Middle frontal gyrus (tissue), 1 donor: ENCODE data around the gene LRP1-AS.

Experiments used
- DNase-seq: peaks from one replicate; pipeline ENCODE4 v3.0.0-alpha.2; 2015; ENCODE audit warnings: low spot score; ENCODE audit errors: extremely low spot score

LRP1-AS gene

DNA sequence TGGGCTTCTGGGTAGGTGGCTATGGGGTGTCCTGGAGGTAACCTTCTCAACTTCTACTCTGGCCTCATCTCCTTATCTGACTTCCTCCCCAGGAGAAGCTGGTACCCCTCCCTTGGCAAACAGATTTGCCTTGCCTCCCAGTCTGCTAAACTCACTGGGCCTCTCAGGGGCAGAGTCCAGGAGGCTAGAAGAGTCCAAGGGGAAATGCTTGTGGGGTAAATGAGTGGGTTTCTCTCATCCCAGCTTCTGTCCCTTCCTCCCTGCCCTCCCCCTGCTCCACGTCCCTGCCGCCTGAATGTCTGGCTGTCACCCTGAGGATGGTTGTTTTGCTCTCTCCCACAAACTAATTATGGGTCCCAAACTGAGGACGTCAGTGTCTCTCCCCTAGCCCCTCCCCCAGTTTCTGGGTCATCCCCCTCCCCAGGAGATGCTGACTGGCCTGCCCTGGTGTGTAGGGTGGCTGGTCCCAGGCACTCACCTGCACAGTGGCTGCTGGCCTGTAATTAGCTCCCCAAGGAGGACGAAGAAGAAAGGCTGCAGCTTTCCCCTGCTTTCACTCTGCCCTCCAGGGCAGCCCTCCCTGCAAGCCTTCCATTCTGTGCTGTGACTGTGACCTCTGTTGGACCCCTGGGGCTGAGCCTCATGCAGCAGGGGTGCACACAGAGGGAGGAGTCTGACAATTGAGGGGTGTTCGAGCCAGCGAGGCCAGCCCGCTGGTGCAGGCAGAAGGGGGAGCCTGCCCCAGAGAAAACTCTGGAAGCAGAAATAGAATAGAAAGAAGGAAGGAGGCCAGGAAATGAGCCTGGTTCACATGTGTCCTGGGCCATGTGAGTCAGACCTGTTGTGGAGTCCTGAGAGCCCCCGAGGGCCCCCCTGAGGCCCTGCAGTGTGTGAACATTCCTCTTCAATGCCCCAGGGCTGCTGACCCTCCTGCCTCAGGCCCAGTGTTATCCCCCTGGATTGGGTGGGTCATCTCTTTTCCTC, at the start of gene LRP1-AS:
LRP1-AS (minus strand) TSS at position 659 of the 984 bp plus-strand sequence.
- no peak for DNase-seq

DNA sequence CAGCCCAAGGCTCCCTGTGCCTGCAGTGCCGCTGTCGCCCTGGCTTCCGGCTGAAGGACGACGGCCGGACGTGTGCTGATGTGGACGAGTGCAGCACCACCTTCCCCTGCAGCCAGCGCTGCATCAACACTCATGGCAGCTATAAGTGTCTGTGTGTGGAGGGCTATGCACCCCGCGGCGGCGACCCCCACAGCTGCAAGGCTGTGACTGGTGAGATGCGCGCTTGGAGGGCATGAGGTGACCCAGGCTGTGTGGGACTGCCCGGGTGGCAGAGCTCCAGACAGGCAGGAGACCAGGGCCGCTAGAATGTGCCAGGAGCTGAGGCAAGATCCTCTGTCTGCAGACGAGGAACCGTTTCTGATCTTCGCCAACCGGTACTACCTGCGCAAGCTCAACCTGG, 49.5 kb upstream of the LRP1-AS start:
- no peak for DNase-seq

DNA sequence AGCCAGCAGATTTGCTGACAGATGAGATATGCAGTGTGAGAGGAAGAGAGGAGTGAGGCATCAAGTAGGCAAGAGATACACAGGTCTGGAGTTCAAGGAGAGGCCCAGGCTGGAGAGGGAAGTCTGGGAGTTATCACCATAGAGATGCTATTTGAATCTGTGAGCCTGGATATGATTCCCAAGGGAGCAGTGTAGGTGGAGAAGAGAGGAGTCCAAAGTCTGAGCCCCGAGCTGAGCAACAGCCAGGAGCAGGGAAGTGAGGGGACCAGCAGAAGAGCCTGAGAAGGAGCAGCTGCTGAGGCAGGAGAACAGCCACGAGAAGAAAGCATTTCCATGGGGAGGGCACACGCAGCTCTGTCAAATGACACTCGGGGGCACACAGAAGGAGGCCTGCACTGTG, 49.0 kb upstream of the LRP1-AS start:
- DNase-seq, result no peak

DNA sequence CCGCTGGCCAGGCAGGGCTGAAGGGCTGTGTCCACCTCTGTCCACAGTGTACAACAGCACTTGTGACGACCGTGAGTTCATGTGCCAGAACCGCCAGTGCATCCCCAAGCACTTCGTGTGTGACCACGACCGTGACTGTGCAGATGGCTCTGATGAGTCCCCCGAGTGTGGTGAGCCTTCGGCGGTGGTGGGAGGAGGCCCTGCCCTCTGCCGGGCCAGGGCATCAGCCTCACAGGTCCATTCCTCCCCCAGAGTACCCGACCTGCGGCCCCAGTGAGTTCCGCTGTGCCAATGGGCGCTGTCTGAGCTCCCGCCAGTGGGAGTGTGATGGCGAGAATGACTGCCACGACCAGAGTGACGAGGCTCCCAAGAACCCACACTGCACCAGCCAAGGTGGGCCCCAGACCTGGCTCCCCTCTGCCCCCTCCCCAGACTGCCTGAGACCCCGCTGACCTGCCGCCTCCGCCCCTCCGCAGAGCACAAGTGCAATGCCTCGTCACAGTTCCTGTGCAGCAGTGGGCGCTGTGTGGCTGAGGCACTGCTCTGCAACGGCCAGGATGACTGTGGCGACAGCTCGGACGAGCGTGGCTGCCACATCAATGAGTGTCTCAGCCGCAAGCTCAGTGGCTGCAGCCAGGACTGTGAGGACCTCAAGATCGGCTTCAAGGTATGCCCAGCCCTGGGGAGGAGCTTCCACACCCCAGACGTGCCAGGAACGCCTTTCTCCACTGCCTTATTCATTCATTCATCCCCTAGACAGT, 48.4 kb upstream of the LRP1-AS start:
- no peak for DNase-seq

DNA sequence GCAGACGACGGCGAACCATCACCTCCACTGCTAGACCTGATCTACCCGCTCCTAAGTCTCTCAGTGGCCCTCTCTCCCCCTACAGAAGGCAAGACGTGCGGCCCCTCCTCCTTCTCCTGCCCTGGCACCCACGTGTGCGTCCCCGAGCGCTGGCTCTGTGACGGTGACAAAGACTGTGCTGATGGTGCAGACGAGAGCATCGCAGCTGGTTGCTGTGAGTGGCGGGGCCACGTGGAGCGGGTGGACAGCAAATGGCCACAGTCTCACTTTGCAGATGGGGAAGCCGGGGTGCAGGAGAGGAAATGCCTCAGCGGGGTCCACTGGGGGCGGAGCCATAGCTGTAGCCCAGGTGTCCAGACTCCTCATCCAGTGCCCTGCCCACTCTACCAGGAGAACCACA, 47.8 kb upstream of the LRP1-AS start:
- DNase-seq, result no peak

DNA sequence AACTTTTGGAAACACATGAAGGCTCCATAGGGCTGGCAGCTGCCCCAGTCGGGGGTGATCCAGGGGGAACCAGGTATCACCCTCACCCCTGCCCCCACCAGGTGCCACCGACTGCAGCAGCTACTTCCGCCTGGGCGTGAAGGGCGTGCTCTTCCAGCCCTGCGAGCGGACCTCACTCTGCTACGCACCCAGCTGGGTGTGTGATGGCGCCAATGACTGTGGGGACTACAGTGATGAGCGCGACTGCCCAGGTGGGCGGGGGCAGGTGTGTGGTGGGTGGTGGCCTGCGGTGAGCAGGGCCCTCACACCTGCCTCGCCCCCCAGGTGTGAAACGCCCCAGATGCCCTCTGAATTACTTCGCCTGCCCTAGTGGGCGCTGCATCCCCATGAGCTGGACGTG, 46.8 kb upstream of the LRP1-AS start:
- no peak for DNase-seq

DNA sequence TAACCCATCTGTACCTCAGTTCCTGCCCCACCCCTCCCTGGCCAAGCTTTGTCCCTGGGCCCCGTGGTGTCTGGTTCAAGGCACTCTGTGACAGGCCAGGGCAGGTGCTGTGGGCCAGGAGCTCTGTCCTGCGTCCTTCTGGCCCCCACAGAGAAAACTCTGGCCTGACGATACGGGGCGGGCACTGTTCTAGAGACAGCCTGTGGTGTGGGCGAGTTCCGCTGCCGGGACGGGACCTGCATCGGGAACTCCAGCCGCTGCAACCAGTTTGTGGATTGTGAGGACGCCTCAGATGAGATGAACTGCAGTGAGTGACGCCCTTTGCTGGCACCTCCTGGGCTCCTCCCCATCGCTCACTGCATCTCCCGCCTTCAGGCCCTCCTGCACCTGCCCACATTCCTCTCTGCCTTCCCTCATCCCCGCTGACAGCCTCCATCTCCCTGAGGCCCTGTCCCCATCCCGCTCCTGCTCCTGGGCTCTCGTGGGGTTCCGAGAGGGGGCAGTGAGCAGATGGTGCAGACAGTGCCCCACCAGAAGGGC, 46.4 kb upstream of the LRP1-AS start:
- DNase-seq, result no peak

DNA sequence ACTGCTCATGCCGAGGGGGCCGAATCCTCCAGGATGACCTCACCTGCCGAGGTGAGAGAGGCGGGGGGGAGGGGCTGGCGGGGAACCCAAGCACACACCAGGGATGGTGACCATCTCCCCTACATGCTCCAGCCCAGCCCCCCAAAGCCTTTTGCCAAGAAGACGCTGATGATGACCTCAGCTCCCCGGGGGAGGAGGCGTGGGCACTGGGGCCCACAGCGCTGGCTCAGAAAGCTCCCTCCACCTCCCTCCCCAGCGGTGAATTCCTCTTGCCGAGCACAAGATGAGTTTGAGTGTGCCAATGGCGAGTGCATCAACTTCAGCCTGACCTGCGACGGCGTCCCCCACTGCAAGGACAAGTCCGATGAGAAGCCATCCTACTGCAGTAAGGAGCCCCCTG, 45.5 kb upstream of the LRP1-AS start:
- no peak for DNase-seq

DNA sequence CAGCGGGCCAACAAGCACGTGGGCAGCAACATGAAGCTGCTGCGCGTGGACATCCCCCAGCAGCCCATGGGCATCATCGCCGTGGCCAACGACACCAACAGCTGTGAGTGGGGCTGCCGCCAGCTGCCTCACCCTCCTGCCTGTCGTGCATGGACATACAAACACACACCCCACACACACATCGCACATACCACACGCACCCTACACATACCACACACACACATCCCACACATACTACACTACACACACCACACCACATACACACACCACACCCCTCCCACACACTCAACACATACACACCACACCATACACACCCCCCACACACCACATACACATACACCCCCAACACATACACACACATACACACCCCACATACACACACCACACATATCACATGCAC, 44.0 kb upstream of the LRP1-AS start:
- DNase-seq, result no peak

DNA sequence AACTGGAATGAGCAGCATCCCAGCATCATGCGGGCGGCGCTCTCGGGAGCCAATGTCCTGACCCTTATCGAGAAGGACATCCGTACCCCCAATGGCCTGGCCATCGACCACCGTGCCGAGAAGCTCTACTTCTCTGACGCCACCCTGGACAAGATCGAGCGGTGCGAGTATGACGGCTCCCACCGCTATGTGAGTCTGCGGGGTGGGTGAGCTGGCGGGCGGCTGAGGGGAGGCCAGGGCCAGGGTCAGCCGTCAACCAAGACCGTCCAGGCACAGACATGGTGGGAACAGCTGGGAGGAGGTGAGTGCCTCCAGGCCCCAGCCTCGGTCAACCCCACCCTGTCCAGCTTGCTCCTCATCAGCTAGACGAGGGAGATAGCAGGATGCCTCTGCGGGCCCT, 43.4 kb upstream of the LRP1-AS start:
- no peak for DNase-seq

DNA sequence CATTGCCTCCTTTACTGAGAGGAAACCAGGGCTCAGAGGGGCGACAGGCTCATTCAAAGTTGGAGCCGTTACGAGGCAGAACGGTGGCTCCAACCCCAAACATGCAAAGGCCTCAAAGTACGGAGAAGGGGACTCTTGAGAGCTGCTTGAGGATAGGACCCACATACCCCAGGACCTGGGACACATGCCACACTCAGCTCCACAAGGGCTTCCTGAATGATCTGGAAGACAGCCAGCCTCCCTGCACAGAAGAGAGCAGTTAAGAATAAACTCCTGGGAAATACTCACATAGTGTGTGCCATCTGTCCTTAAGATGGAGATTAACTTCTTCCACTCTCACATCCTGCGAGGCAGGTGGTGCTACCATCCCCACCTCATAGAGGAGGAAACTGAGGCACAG, 42.6 kb upstream of the LRP1-AS start:
- DNase-seq, result peak; percentile 57

DNA sequence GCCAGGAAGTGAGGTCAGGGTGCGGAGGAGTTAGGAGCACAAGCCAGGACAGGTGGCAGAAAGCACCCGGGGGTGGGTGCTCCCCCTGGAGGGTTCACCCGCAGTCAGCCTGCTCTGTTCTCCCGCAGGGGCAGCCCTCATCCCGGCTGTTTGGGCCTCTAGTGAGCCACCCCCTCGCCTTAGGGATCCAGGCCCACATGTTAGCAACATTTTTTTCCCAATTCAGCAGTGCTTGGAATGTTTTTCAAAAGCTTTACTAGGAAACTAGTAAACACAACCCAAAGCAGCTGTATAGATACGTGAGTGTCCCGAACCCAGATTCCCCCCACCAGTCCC, 40.6 kb upstream of the LRP1-AS start:
- DNase-seq, result no peak

DNA sequence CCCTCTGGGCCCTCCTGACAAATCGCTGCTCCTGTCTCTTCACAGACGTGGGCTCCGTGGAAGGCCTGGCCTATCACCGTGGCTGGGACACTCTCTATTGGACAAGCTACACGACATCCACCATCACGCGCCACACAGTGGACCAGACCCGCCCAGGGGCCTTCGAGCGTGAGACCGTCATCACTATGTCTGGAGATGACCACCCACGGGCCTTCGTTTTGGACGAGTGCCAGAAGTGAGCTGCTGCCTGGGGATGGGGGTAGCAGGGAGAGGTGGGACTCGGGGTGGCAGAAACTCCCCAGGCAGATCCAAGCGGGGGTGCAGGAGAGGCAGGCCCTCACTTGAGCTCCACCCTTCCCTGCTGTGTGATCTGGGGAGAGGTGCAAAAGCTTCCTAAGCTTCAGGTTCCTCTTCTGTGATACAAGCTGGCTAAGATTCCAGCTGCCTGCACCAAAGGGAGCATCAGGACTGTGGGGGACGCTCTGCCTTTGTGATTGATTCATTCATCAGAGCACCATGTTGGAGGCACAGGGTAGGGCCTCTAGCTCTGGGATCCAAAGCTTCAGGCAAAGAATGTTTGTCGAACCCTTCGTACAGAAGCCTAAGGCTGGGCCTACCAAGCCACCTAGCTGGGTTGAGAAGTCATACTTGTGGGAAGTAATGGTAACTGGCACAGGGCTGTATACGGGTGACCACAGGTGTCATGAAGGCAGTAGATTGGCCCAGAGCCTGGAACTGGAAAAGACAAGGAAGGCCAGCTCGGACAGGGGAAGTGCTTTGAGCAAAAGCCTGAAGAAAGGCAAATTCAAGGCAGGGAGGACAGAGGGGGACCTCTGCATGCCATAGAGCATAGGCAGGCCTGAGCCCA, 40.0 kb upstream of the LRP1-AS start:
- DNase-seq, result no peak

DNA sequence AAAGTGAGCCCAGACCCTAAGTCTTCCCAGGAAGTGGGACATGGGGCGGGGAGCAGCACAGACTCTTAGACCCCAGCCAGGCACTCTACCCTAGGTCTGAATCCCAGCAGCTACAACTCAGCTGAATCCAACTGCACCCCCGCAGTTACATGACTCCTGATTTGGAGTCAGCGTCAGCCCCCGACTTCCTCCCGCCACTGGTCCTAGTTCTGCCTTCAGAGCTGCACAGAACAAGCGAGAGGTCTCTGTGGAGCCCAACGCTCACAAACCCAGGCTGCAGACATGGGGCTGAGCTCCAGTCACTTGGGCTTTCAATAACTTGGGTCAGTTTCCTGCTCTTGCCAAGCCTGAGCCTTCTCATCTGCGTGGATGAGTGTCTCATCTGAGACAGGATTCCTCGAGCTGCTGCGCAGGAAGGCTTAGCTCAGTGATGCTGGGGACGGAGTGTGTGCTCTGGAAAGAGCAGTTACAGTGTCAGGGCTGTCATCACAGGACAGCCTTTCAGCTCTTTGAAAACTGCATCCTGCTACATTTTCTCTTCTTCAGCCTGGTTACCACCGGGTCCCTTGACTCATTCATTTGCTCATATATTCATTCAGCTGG, 38.6 kb upstream of the LRP1-AS start:
- DNase-seq, result no peak

DNA sequence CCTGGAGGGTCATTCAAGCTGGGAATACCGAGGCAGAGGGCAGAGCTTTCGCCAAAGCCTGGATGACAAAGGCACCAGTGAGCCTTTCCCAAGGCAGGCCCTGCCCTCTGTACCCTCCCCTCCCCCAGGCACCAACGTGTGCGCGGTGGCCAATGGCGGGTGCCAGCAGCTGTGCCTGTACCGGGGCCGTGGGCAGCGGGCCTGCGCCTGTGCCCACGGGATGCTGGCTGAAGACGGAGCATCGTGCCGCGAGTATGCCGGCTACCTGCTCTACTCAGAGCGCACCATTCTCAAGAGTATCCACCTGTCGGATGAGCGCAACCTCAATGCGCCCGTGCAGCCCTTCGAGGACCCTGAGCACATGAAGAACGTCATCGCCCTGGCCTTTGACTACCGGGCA, 38.0 kb upstream of the LRP1-AS start:
- DNase-seq, result no peak

DNA sequence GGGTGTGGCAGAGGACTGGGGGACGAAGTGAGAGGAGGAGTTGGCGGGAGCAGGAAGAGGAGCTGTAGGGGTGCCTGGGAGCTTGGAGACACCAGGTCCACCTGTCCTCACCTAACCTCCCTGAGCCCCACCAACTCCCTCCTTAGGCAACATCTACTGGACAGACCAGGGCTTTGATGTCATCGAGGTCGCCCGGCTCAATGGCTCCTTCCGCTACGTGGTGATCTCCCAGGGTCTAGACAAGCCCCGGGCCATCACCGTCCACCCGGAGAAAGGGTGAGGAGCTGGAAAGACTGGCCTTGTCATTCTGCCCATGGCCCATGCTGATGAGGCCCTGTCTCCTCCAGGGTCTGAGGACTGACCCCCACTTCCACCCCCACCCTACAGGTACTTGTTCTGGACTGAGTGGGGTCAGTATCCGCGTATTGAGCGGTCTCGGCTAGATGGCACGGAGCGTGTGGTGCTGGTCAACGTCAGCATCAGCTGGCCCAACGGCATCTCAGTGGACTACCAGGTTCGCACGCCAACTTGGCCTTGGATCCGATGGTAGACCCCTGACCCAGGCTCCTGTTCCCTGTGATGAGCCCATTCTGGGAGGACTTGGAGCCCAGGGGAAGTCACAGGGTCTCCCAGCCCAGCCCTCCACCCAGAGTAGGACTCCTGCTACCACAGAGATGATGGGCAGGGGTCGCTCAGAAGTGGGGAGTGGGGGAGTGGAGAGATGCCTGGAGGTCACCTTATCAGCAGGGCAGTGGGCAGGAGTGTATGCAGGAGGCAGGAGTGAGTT, 36.7 kb upstream of the LRP1-AS start:
- DNase-seq, result no peak

DNA sequence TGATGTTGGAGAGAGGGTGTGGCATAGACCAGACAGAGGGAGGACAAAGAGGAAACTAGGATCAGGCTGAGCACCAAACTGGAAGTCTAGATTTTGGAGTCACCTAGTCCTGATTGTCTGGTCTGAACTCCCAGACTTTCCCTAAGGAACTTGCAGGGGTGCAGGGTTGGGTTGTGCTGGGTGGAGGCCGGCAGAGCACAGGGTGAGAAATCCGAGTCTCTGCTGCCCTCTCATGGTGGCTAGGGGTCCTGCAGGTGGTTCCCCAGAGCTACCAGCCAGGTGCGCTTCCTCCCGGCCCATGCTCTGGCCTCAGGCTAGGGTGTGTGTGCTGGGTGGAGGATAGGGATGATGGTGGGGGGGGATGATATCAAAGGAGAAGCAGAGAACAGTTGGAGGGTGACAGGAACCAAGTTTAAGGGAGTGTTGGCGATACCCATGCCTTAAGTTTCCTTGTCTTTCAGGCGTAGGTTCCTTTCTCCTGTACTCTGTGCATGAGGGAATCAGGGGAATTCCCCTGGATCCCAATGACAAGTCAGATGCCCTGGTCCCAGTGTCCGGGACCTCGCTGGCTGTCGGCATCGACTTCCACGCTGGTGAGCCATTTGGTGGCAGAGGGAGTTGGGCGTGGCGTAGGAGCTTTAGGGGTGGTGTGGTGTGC, 35.6 kb upstream of the LRP1-AS start:
- DNase-seq, result no peak

DNA sequence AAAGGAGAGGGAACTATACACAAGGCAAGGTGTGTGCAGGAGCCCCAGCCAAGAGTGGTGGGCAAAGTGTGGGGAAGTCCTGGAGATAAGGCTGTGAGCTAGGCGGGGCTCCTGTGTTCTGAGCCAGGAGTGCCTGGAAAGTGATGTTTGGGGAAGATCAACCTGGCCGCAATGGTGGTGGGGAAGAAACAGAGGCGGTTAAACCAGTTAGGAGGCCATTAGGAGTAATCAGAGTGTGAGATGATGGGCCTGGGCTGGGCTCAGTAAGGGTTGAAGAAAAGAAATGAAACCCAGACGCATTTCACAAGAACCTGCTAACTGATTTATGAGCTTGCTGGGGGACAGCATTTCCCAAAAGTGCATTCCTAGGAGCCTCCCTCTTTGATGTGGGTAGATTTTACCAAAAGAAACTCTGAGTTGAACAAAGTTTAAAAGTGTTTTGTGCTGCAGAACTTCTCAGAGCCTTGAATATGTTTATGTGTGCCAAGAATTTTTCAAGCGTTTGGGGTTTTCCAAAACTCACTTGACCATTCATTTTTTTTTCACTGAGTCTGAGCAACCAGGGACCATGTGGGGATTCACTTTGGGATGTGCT, 34.2 kb upstream of the LRP1-AS start:
- DNase-seq, result no peak

DNA sequence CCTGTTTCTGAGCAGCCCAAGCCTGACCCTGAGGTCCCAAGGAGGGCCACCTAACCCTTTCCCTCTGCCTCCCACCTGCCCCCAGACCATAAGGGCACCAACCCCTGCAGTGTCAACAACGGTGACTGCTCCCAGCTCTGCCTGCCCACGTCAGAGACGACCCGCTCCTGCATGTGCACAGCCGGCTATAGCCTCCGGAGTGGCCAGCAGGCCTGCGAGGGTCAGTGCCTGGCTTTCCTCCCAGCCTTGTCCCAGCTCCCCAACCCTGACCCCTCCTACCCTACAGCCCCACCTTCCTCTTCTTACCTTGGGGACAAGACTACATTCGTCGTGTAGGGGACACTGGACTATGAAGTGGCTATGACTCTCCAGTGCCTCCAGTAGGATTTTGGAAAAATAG, 33.7 kb upstream of the LRP1-AS start:
- no peak for DNase-seq
